ENCODE measurements around the gene OXSM.

GRCh38 chr3:25830373-25831280 is 40.7 kb downstream of the OXSM start:
- TF ChIP-seq POLR2AphosphoS5 (IDR thresholded peaks at IDR 0.05): no peak
- TF ChIP-seq, protein P1, sequence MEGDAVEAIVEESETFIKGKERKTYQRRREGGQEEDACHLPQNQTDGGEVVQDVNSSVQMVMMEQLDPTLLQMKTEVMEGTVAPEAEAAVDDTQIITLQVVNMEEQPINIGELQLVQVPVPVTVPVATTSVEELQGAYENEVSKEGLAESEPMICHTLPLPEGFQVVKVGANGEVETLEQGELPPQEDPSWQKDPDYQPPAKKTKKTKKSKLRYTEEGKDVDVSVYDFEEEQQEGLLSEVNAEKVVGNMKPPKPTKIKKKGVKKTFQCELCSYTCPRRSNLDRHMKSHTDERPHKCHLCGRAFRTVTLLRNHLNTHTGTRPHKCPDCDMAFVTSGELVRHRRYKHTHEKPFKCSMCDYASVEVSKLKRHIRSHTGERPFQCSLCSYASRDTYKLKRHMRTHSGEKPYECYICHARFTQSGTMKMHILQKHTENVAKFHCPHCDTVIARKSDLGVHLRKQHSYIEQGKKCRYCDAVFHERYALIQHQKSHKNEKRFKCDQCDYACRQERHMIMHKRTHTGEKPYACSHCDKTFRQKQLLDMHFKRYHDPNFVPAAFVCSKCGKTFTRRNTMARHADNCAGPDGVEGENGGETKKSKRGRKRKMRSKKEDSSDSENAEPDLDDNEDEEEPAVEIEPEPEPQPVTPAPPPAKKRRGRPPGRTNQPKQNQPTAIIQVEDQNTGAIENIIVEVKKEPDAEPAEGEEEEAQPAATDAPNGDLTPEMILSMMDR (IDR thresholded peaks at IDR 0.05): no peak

Measured in esophagus muscularis mucosa (tissue), 3 donors.